Progenitor cell of endocrine pancreas (in vitro differentiated cells): ENCODE data around the gene NID1. TPM values are rescaled to one million over a fixed set of nuclear protein-coding genes. Genes with fewer than 3 reads are reported as not detected.

ENCODE experiments used
- DNase-seq: peaks from one replicate; pipeline ENCODE4 v3.0.0; 2021; ENCODE audit warnings: low spot score; ENCODE audit not compliant: unreplicated experiment
- H3K27ac Mint-ChIP-seq: 2 replicates; pipeline ENCODE4 v1.8.0; 2021; ENCODE audit warnings: mild to moderate bottlenecking, moderate library complexity, mixed read lengths
- H3K27me3 Mint-ChIP-seq: 2 replicates; pipeline ENCODE4 v1.8.0; 2021; ENCODE audit warnings: mixed read lengths
- H3K36me3 Mint-ChIP-seq: 2 replicates; pipeline ENCODE4 v1.8.0; 2022; ENCODE audit warnings: mixed read lengths; ENCODE audit not compliant: insufficient read depth
- H3K4me1 Mint-ChIP-seq: 2 replicates; pipeline ENCODE4 v1.8.0; 2021; ENCODE audit warnings: low read depth, mixed read lengths
- H3K4me3 Mint-ChIP-seq: 2 replicates; pipeline ENCODE4 v1.8.0; 2021; ENCODE audit warnings: low read depth, mild to moderate bottlenecking, moderate library complexity, mixed read lengths
- H3K9me3 Mint-ChIP-seq: 2 replicates; pipeline ENCODE4 v1.8.0; 2021; ENCODE audit warnings: low read depth, mixed read lengths
- CTCF ChIP-seq: fragments of 200-600 bp; sonication (generic); IDR thresholded peaks from one replicate; pipeline ENCODE4 v1.5.0; 2021; ENCODE audit warnings: antibody characterized with exemption, mild to moderate bottlenecking; ENCODE audit not compliant: unreplicated experiment
- total RNA-seq: library from RNA; stranded (reverse); gene quantifications from 2 replicates; pipeline ENCODE4 v1.2.1, GENCODE V29; 2021

Gene NID1
- total RNA-seq, 1 donor from 2014 or later, result 21.0 TPM

DNA sequence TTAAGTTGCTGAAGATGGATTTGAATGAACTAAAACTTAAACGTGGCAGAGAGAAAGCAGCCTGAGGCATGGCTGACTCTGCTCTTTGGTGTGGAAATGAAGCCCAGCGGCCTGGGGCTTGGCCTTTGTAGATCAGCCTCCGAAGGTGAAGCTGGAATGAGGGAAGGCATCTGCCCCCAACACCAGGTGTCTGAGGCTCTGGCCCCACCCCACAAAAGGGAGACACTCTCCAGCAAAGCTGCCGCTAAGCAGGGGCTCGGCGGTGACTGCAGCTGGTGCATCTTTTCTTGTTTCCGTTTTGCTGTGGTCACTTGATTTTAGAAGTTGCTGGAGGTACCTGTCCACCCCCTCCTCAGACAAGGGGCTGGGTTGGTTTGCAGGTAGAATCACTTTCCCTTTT lies 38.2 kb upstream of the NID1 start:
- no peak overlapping the region for H3K4me3 Mint-ChIP-seq
- H3K36me3 Mint-ChIP-seq, result no peaks in the 10 kb centered on the region
- DNase-seq, result no peak
- no peak overlapping the region for H3K27ac Mint-ChIP-seq
- peaks cover 12% of the 10 kb centered on the region for H3K27me3 Mint-ChIP-seq
- no peak for TF ChIP-seq CTCF
- H3K4me1 Mint-ChIP-seq, result no peaks in the 10 kb centered on the region
- H3K9me3 Mint-ChIP-seq, result no peaks in the 10 kb centered on the region

DNA sequence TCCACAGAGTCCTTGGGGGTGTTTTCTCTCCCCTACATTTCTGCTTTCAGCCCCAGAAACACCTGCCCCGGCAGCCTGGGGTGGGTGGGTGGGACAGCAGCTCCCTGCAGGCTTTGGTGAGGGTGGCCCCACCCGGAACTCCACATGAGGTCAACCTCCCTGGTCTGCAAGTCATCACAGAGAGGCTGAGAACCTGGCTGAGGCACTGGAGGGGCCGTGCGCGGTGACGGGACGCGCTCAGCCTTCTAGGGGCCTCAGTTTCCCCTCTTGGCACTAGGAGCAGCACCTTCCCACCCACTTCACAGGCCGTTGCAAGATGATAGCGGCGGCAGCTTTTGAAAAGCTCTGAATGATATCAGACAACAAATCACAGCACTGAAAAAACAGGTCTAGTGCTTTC lies 37.7 kb upstream of the NID1 start:
- Mint-ChIP-seq H3K36me3 (no peaks in the 10 kb centered on the region), H3K4me3 (no peak overlapping the region), H3K27me3 (peaks cover 12% of the 10 kb centered on the region), H3K27ac (no peak overlapping the region), H3K9me3 (no peaks in the 10 kb centered on the region), H3K4me1 (no peaks in the 10 kb centered on the region)
- DNase-seq, result no peak
- TF ChIP-seq CTCF, result no peak

GRCh38 chr1:236101233-236102200 lies 36.6 kb upstream of the NID1 start:
- no peak overlapping the region for H3K4me3 Mint-ChIP-seq
- no peak overlapping the region for H3K27ac Mint-ChIP-seq
- H3K4me1 Mint-ChIP-seq, result no peaks in the 10 kb centered on the region
- no peak for DNase-seq
- peaks cover 5% of the 10 kb centered on the region for H3K36me3 Mint-ChIP-seq
- no peak for TF ChIP-seq CTCF
- H3K9me3 Mint-ChIP-seq, result peaks cover 3% of the 10 kb centered on the region
- H3K27me3 Mint-ChIP-seq, result peaks cover 10% of the 10 kb centered on the region

- Mint-ChIP-seq H3K9me3 (peaks cover 6% of the 10 kb centered on the region), H3K4me3 (no peak overlapping the region), H3K27me3 (peaks cover 10% of the 10 kb centered on the region), H3K27ac (no peak overlapping the region), H3K4me1 (no peaks in the 10 kb centered on the region), H3K36me3 (peaks cover 5% of the 10 kb centered on the region)
- no peak for DNase-seq
- no peak for TF ChIP-seq CTCF
Measured at GRCh38 chr1:236100799-236101198, 35.9 kb upstream of the NID1 start.

DNA sequence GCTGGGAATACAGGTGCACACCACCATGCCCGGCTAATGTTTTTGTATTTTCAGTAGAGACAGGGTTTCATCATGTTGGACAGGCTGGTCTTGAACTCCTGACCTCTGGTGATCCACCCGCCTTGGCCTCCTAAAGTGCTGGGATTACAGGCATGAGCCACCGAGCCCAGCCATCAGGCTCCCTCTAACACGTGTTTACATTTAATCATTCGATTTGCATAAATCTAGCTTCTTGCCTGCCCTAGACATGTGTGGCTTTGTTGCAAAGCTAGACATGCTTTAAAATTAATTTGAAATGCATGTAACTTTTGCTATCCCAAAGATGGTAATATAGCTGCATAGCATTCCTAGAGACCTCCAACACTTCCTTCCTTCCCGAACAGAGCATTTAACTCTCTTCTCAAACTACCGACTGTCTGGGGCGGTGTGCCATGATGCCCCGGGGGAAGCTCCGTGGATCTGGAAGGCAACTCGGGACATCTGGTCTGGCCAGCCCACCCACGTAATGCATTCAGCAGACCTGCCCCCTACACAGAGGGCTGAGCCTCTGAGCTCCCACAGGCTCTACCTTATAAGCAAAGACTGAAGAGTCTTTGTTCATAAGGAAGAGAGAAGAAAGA lies 34.6 kb upstream of the NID1 start:
- no peak for DNase-seq
- H3K4me1 Mint-ChIP-seq, result no peaks in the 10 kb centered on the region
- H3K27ac Mint-ChIP-seq, result no peak overlapping the region
- H3K9me3 Mint-ChIP-seq, result peaks cover 9% of the 10 kb centered on the region
- peaks cover 5% of the 10 kb centered on the region for H3K27me3 Mint-ChIP-seq
- no peak overlapping the region for H3K4me3 Mint-ChIP-seq
- no peak for TF ChIP-seq CTCF
- peaks cover 5% of the 10 kb centered on the region for H3K36me3 Mint-ChIP-seq
